ENCODE measurements around the gene AGXT.

AGXT gene

DNA sequence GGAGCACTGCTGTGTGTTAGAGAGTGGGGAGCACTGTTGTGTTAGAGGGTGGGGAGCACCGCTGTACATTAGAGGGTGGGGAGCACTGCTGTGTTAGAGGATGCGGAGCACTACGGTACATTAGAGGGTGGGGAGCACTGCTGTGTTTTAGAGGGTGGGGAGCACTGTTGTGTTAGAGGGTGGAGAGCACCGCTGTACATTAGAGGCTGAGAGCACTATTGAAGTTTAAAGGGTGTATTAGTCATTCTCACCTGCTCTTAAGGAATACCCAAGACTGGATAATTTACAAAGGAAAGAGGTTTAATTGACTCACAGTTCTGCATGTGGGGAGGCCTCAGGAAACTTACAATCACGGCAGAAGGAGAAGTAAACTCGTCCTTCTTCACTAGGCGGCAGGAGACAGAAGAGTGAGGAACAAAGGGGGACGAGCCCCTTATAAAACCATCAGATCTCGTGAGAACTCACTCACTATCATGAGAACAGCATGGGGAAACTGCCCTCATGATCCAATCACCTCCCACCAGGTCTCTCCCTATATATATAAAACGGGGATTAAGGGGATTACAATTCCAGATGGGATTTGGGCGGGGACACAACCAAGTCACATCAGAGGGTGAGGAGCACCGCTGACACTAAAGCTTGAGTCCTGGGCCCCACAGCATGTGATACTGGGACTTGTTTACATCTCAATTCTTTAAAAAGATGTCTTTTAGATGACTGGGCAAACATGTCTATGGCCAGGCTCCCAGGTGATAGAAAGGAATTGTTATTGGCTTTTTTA, 19.5 kb upstream of the AGXT start:
- no peaks in the 10 kb centered on the region for H3K4me1 ChIP-seq (ENCODE audit: insufficient read depth, low read length, severe bottlenecking)
- no peak overlapping the region for H3K4me2 ChIP-seq (ENCODE audit: low read length)
- no peaks in the 10 kb centered on the region for H4K20me1 ChIP-seq (ENCODE audit: insufficient read depth, low read length)
- H3K27ac ChIP-seq (ENCODE audit: low read depth, low read length, poor library complexity, severe bottlenecking): no peak overlapping the region
- peaks cover 2% of the 10 kb centered on the region; the same call in 1 of the 2 replicates for H3K27me3 ChIP-seq (ENCODE audit: insufficient read depth, low read length)
- TF ChIP-seq, protein P1, sequence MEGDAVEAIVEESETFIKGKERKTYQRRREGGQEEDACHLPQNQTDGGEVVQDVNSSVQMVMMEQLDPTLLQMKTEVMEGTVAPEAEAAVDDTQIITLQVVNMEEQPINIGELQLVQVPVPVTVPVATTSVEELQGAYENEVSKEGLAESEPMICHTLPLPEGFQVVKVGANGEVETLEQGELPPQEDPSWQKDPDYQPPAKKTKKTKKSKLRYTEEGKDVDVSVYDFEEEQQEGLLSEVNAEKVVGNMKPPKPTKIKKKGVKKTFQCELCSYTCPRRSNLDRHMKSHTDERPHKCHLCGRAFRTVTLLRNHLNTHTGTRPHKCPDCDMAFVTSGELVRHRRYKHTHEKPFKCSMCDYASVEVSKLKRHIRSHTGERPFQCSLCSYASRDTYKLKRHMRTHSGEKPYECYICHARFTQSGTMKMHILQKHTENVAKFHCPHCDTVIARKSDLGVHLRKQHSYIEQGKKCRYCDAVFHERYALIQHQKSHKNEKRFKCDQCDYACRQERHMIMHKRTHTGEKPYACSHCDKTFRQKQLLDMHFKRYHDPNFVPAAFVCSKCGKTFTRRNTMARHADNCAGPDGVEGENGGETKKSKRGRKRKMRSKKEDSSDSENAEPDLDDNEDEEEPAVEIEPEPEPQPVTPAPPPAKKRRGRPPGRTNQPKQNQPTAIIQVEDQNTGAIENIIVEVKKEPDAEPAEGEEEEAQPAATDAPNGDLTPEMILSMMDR (IDR thresholded peaks at IDR 0.05; ENCODE audit: low read length): no peak
- TF ChIP-seq EZH2 (IDR thresholded peaks at IDR 0.05; ENCODE audit: borderline replicate concordance, low read length): no peak
- H3K79me2 ChIP-seq (ENCODE audit: insufficient read depth, low read length): no peaks in the 10 kb centered on the region
- H3K4me3 ChIP-seq (ENCODE audit: low read depth, low read length, poor library complexity, severe bottlenecking): no peak overlapping the region
- H3K9ac ChIP-seq (ENCODE audit: low read length): no peak overlapping the region
- H3K36me3 ChIP-seq (ENCODE audit: insufficient read depth, low read length): no peaks in the 10 kb centered on the region
- H3K9me3 ChIP-seq (ENCODE audit: low read length): peaks cover under 1% of the 10 kb centered on the region; the same call in 1 of the 2 replicates
- no peaks in the 10 kb centered on the region for H3F3A ChIP-seq (ENCODE audit: insufficient read depth, low read length)
- no peaks in the 10 kb centered on the region for H3K9me2 ChIP-seq (ENCODE audit: low read depth, low read length)
- no peak overlapping the region for H2AFZ ChIP-seq (ENCODE audit: low read length)

DNA sequence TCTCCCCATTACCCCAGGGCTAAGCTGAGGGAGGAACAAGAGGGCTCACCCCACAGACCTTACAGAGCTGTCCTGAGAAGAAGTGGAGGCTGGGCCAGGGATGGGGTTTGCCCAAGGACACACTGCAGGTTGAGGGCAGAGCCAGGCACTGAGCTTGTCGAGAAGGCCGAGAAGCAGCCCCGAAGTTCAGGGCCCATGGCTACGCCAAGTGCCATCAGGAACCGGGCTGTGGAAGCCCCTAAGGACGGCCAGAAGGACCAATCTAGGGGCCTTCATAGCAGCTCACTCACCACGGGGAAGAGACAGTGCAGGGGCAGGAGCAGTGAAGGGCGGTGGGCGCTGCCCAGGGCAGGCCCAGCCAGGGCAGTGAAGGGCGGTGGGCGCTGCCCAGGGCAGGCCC, 18.6 kb upstream of the AGXT start:
- TF ChIP-seq, protein P1 (IDR thresholded peaks at IDR 0.05; ENCODE audit: low read length): no peak
- TF ChIP-seq EZH2 (IDR thresholded peaks at IDR 0.05; ENCODE audit: borderline replicate concordance, low read length): no peak
- Histone ChIP-seq H3K9me3 (ENCODE audit: low read length) (peaks cover 6% of the 10 kb centered on the region; the same call in 1 of the 2 replicates), H3K27me3 (ENCODE audit: insufficient read depth, low read length) (peaks cover 8% of the 10 kb centered on the region; the same call in 1 of the 2 replicates)

DNA sequence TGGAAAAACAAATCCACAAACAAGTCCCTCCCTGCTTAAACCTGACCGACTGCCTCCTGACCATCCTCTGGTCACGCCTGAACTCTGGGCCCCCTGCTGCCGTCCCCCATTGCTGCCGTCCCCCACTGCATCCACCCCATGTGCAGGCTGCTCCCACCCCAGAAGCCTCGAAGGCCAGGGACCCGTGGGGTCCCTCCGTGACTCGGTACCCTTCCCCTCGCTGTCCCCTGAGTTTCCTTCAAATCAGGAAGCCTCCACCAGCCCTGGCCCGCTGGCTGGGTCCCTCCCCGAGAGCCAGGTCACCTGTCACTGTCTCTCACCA, 17.9 kb upstream of the AGXT start:
- no peaks in the 10 kb centered on the region for H3K4me1 ChIP-seq (ENCODE audit: insufficient read depth, low read length, severe bottlenecking)
- H3K4me3 ChIP-seq (ENCODE audit: low read depth, low read length, poor library complexity, severe bottlenecking): no peak overlapping the region
- no peak overlapping the region for H2AFZ ChIP-seq (ENCODE audit: low read length)
- H3K9ac ChIP-seq (ENCODE audit: low read length): no peak overlapping the region
- H3F3A ChIP-seq (ENCODE audit: insufficient read depth, low read length): no peaks in the 10 kb centered on the region
- no peaks in the 10 kb centered on the region for H3K9me2 ChIP-seq (ENCODE audit: low read depth, low read length)
- TF ChIP-seq EZH2 (IDR thresholded peaks at IDR 0.05; ENCODE audit: borderline replicate concordance, low read length): no peak
- TF ChIP-seq, protein P1 (IDR thresholded peaks at IDR 0.05; ENCODE audit: low read length): no peak
- no peaks in the 10 kb centered on the region for H3K79me2 ChIP-seq (ENCODE audit: insufficient read depth, low read length)
- H3K27ac ChIP-seq (ENCODE audit: low read depth, low read length, poor library complexity, severe bottlenecking): no peak overlapping the region
- H3K36me3 ChIP-seq (ENCODE audit: insufficient read depth, low read length): no peaks in the 10 kb centered on the region
- H4K20me1 ChIP-seq (ENCODE audit: insufficient read depth, low read length): no peaks in the 10 kb centered on the region
- H3K4me2 ChIP-seq (ENCODE audit: low read length): no peak overlapping the region
- H3K27me3 ChIP-seq (ENCODE audit: insufficient read depth, low read length): peaks cover 8% of the 10 kb centered on the region; the same call in 1 of the 2 replicates
- peaks cover 6% of the 10 kb centered on the region; the same call in 1 of the 2 replicates for H3K9me3 ChIP-seq (ENCODE audit: low read length)

More for the DNA sequence above, 18.6 kb upstream of the AGXT start:
- H3K4me3 ChIP-seq (ENCODE audit: low read depth, low read length, poor library complexity, severe bottlenecking): no peak overlapping the region
- H3K9me2 ChIP-seq (ENCODE audit: low read depth, low read length): no peaks in the 10 kb centered on the region
- no peak overlapping the region for H3K27ac ChIP-seq (ENCODE audit: low read depth, low read length, poor library complexity, severe bottlenecking)
- H3K36me3 ChIP-seq (ENCODE audit: insufficient read depth, low read length): no peaks in the 10 kb centered on the region
- no peaks in the 10 kb centered on the region for H3K4me1 ChIP-seq (ENCODE audit: insufficient read depth, low read length, severe bottlenecking)
- no peak overlapping the region for H3K4me2 ChIP-seq (ENCODE audit: low read length)
- H2AFZ ChIP-seq (ENCODE audit: low read length): no peak overlapping the region
- no peak overlapping the region for H3K9ac ChIP-seq (ENCODE audit: low read length)
- no peaks in the 10 kb centered on the region for H3F3A ChIP-seq (ENCODE audit: insufficient read depth, low read length)
- H3K79me2 ChIP-seq (ENCODE audit: insufficient read depth, low read length): no peaks in the 10 kb centered on the region
- no peaks in the 10 kb centered on the region for H4K20me1 ChIP-seq (ENCODE audit: insufficient read depth, low read length)

Measured in OCI-LY1 (cell line).